ENCODE measurements around the gene FAM200B. TPM values are rescaled to one million over a fixed set of nuclear protein-coding genes. Genes with fewer than 3 reads are reported as not detected.

Gene FAM200B
- polyA plus RNA-seq, 1 of the 3 experiments (the other 2 are of a cell fraction), result 46.3 TPM

GRCh38 chr4:15653420-15653819 is 28.2 kb upstream of the FAM200B start:
- Histone ChIP-seq H3F3A (replicated peaks; ENCODE audit: insufficient read depth) (peaks cover 30% of the 10 kb centered on the region), H3K27ac (ENCODE audit: low read depth in 2 of 2, low read length in 1 of 2) (peak overlapping the region; percentile 91 to 92), H3K4me3 (ENCODE audit: low read depth in 2 of 2, low read length in 1 of 2) (peak overlapping the region; percentile 71 to 91), H3K9me3 (no peaks in the 10 kb centered on the region), H2AFZ (ENCODE audit: low read depth) (no peak overlapping the region), H3K4me2 (peak overlapping the region; percentile 85), H3K79me2 (ENCODE audit: insufficient read depth) (peaks cover 64% of the 10 kb centered on the region), H3K9me2 (no peaks in the 10 kb centered on the region), H4K20me1 (ENCODE audit: insufficient read depth) (peaks cover 24% of the 10 kb centered on the region), H3K36me3 (replicated peaks in 1 of 2; ENCODE audit: control insufficient read depth in 1 of 2, insufficient read depth in 2 of 2, low read length in 1 of 2) (peaks cover 2 to 4% of the 10 kb centered on the region in 2 experiments), H3K9ac (peak overlapping the region; percentile 87), H3K4me1 (ENCODE audit: control insufficient read depth in 1 of 2, insufficient read depth in 2 of 2, low read depth in 1 of 2, low read length in 1 of 2) (peaks cover 19 to 22% of the 10 kb centered on the region in 2 experiments; a peak in 3 of 4 replicates), H3K27me3 (ENCODE audit: insufficient read depth) (no peaks in the 10 kb centered on the region)
- no peak for DNase-seq
- POLR2A ChIA-PET, result interaction anchor here (2.8 to 3.2 kb wide), 2 partner anchors 28 to 174 kb away, joined by 15 to 20 read pairs; partner anchors contain the start of gene FAM200B
- 15% methylated on average over 4 of the region's 4 CpGs for WGBS (ENCODE audit: low lambda C conversion rate)
- no peak for TF ChIP-seq YY1 (IDR thresholded peaks at IDR 0.05; ENCODE audit: low read depth)
- no peak for TF ChIP-seq ELF1 (IDR thresholded peaks at IDR 0.05)
- TF ChIP-seq GABPA (IDR thresholded peaks at IDR 0.05; ENCODE audit: low read depth), result no peak
- TF ChIP-seq IRF3 (IDR thresholded peaks at IDR 0.05; ENCODE audit: low read depth, low read length), result no peak
- TF ChIP-seq USF2 (IDR thresholded peaks at IDR 0.05; ENCODE audit: borderline replicate concordance, low read depth, low read length), result no peak
- no peak for TF ChIP-seq POLR2AphosphoS5 (IDR thresholded peaks at IDR 0.05; ENCODE audit: low read depth, low read length)
- no peak for TF ChIP-seq FOSL2 (IDR thresholded peaks at IDR 0.05; ENCODE audit: borderline replicate concordance, low read depth)
- no peak for TF ChIP-seq CTCF (IDR thresholded peaks at IDR 0.05)
- TF ChIP-seq CHD2 (IDR thresholded peaks at IDR 0.05; ENCODE audit: low read length, partially characterized antibody), result no peak
- TF ChIP-seq ZBTB33 (IDR thresholded peaks at IDR 0.05; ENCODE audit: borderline replicate concordance, low read depth), result no peak
- no peak for TF ChIP-seq PBX3 (IDR thresholded peaks at IDR 0.05)
- no peak for TF ChIP-seq GATA2 (CRISPR knock-in tag; IDR thresholded peaks at IDR 0.05)
- TF ChIP-seq MEF2A (IDR thresholded peaks at IDR 0.05; ENCODE audit: borderline replicate concordance, low read depth), result no peak
- no peak for TF ChIP-seq NFIC (IDR thresholded peaks at IDR 0.05; ENCODE audit: borderline replicate concordance)
- TF ChIP-seq USF1 (IDR thresholded peaks at IDR 0.05; ENCODE audit: borderline replicate concordance, low read depth), result no peak
- TF ChIP-seq RXRA (IDR thresholded peaks at IDR 0.05; ENCODE audit: borderline replicate concordance, low read depth), result no peak
- TF ChIP-seq REST (IDR thresholded peaks at IDR 0.05; ENCODE audit: low read depth, low read length), result no peak
- no peak for TF ChIP-seq RAD21 (IDR thresholded peaks at IDR 0.05; ENCODE audit: low read length)
- no peak for TF ChIP-seq FOXM1 (IDR thresholded peaks at IDR 0.05; ENCODE audit: low read depth)
- TF ChIP-seq RFX5 (IDR thresholded peaks at IDR 0.05; ENCODE audit: low read length), result no peak
- CTCF ChIA-PET, result interaction anchor here (1.2 to 1.8 kb wide), 3 partner anchors 8 to 174 kb away, joined by 3 to 17 read pairs (median 3); partner anchors contain the start of gene FAM200B
